Ovary (tissue), 3 donors: ENCODE measurements around the gene ALOXE3.
A peak's percentile ranks its signal among the peaks of the same experiment; 100 is the strongest.

Experiments
- EP300 ChIP-seq: sonication (generic); formaldehyde crosslinking; IDR thresholded peaks from one replicate; pipeline ENCODE4 v1.6.1; 2017; ENCODE audit warnings: antibody characterized with exemption
- POLR2A ChIP-seq: fragments of 450-650 bp; IDR thresholded peaks from one replicate; pipeline ENCODE4 v1.6.1; 2017; ENCODE audit warnings: antibody characterized with exemption, mild to moderate bottlenecking, moderate library complexity
- TF ChIP-seq, protein P1 (sequence below), 3 donors: fragments of 450-650 bp in 2 of 3; fragments of 200-600 bp in 1 of 3; IDR thresholded peaks; one replicate each; pipeline versions ENCODE4 v1.5.1 to v1.8.0; 2016 to 2022; ENCODE audit warnings: antibody characterized with exemption in 3 of 3, mild to moderate bottlenecking in 1 of 3
- donor health status: DM: no; HTN: no; CAD: no.

- TF ChIP-seq, protein P1, sequence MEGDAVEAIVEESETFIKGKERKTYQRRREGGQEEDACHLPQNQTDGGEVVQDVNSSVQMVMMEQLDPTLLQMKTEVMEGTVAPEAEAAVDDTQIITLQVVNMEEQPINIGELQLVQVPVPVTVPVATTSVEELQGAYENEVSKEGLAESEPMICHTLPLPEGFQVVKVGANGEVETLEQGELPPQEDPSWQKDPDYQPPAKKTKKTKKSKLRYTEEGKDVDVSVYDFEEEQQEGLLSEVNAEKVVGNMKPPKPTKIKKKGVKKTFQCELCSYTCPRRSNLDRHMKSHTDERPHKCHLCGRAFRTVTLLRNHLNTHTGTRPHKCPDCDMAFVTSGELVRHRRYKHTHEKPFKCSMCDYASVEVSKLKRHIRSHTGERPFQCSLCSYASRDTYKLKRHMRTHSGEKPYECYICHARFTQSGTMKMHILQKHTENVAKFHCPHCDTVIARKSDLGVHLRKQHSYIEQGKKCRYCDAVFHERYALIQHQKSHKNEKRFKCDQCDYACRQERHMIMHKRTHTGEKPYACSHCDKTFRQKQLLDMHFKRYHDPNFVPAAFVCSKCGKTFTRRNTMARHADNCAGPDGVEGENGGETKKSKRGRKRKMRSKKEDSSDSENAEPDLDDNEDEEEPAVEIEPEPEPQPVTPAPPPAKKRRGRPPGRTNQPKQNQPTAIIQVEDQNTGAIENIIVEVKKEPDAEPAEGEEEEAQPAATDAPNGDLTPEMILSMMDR (IDR thresholded peaks at IDR 0.05), result peak in 2 of 3 donors; percentile 23 to 42
- TF ChIP-seq POLR2A (peak; percentile 75), EP300 (peak; percentile 76)
These were observed 32.9 kb upstream of the ALOXE3 start for GRCh38 chr17:8151120-8151640.
